OCI-LY1 (cell line): Measurements from ENCODE around the gene TAB2.

Experiments used
- H2AFZ ChIP-seq: fragments of 200-600 bp; sonication (generic), shearing (Covaris generic); 2 replicates; pipeline ENCODE4 v1.6.0; 2014; ENCODE audit warnings: antibody characterized with exemption, mild to moderate bottlenecking, low read length
- H3F3A ChIP-seq: fragments of 200-600 bp; sonication (generic), shearing (Covaris generic); 2 replicates; pipeline ENCODE4 v1.6.0; 2014; ENCODE audit warnings: mild to moderate bottlenecking, antibody characterized with exemption, low read length, moderate library complexity; ENCODE audit not compliant: insufficient read depth
- H3K27ac ChIP-seq: fragments of 200-600 bp; sonication (generic); 2 replicates; pipeline ENCODE4 v1.5.1; 2014; ENCODE audit warnings: low read length, mixed run types, mild to moderate bottlenecking, low read depth; ENCODE audit not compliant: poor library complexity, severe bottlenecking
- H3K27me3 ChIP-seq: fragments of 200-600 bp; sonication (generic); 2 replicates; pipeline ENCODE4 v1.6.0; 2014; ENCODE audit warnings: antibody characterized with exemption, mild to moderate bottlenecking, low read length, moderate library complexity; ENCODE audit not compliant: insufficient read depth
- H3K36me3 ChIP-seq: fragments of 200-600 bp; sonication (generic); 2 replicates; pipeline ENCODE4 v1.6.1; 2014; ENCODE audit warnings: mild to moderate bottlenecking, antibody characterized with exemption, low read length, moderate library complexity, mixed read lengths; ENCODE audit not compliant: insufficient read depth
- H3K4me1 ChIP-seq: fragments of 200-600 bp; sonication (generic); 2 replicates; pipeline ENCODE4 v1.5.1; 2014; ENCODE audit warnings: mild to moderate bottlenecking, low read length, moderate library complexity; ENCODE audit not compliant: insufficient read depth, severe bottlenecking
- H3K4me2 ChIP-seq: fragments of 200-600 bp; sonication (generic), shearing (Covaris generic); 2 replicates; pipeline ENCODE4 v1.6.1; 2014; ENCODE audit warnings: low read length
- H3K4me3 ChIP-seq: fragments of 200-600 bp; sonication (generic); 2 replicates; pipeline ENCODE4 v1.5.1; 2014; ENCODE audit warnings: low read length, low read depth, mild to moderate bottlenecking, mixed read lengths; ENCODE audit not compliant: poor library complexity, severe bottlenecking
- H3K79me2 ChIP-seq: fragments of 200-600 bp; shearing (Covaris generic); 2 replicates; pipeline ENCODE4 v1.6.1; 2016; ENCODE audit warnings: mixed run types, low read length, mixed read lengths; ENCODE audit not compliant: insufficient read depth
- H3K9ac ChIP-seq: fragments of 200-600 bp; sonication (generic), shearing (Covaris generic); 2 replicates; pipeline ENCODE4 v1.6.1; 2014; ENCODE audit warnings: mild to moderate bottlenecking, low read length, mixed read lengths
- H3K9me2 ChIP-seq: fragments of 200-600 bp; sonication (generic), shearing (Covaris generic); 2 replicates; pipeline ENCODE4 v1.6.1; 2014; ENCODE audit warnings: low read depth, mild to moderate bottlenecking, low read length, mixed read lengths
- H3K9me3 ChIP-seq: fragments of 200-600 bp; shearing (Covaris generic); 2 replicates; pipeline ENCODE4 v1.6.1; 2014; ENCODE audit warnings: low read length, mixed read lengths
- H4K20me1 ChIP-seq: fragments of 200-600 bp; sonication (generic), shearing (Covaris generic); 2 replicates; pipeline ENCODE4 v1.6.0; 2016; ENCODE audit warnings: mild to moderate bottlenecking, low read length; ENCODE audit not compliant: insufficient read depth
- EZH2 ChIP-seq: fragments of 200-600 bp; sonication (generic), shearing (Covaris generic); IDR thresholded peaks from 2 replicates; pipeline ENCODE4 v1.8.0; 2017; ENCODE audit warnings: borderline replicate concordance, mixed run types, mild to moderate bottlenecking, antibody characterized with exemption, low read length, moderate library complexity, mixed read lengths
- TF ChIP-seq, protein P1 (sequence below): fragments of 200-600 bp; sonication (generic), shearing (Covaris generic); IDR thresholded peaks from 2 replicates; pipeline ENCODE4 v1.5.1; 2017; ENCODE audit warnings: mild to moderate bottlenecking, antibody characterized with exemption, low read length, moderate library complexity, mixed read lengths

TAB2 gene

DNA sequence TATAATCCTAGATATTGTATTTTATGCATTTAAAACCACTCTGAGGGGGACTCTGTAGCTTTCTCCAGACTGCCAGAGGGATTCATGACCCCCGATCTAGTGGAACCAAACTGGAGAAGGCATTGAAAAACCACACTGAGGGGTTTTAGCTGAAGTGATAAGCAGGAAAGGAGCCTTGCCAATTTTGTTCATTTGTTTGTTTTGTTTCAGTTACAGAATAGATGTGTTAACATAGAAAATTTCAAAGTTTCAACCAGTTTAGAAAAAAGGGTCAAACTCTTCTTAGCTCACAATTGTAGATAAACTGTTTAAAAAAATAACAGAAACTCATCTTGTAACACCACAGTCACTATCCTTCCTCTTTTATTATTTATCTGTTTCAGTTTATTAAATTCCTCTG, 19.8 kb downstream of the TAB2 start:
- no peak for TF ChIP-seq EZH2
- TF ChIP-seq, protein P1, sequence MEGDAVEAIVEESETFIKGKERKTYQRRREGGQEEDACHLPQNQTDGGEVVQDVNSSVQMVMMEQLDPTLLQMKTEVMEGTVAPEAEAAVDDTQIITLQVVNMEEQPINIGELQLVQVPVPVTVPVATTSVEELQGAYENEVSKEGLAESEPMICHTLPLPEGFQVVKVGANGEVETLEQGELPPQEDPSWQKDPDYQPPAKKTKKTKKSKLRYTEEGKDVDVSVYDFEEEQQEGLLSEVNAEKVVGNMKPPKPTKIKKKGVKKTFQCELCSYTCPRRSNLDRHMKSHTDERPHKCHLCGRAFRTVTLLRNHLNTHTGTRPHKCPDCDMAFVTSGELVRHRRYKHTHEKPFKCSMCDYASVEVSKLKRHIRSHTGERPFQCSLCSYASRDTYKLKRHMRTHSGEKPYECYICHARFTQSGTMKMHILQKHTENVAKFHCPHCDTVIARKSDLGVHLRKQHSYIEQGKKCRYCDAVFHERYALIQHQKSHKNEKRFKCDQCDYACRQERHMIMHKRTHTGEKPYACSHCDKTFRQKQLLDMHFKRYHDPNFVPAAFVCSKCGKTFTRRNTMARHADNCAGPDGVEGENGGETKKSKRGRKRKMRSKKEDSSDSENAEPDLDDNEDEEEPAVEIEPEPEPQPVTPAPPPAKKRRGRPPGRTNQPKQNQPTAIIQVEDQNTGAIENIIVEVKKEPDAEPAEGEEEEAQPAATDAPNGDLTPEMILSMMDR = no peak
- H3K4me2 ChIP-seq = no peak overlapping the region; the same call in 1 of the 2 replicates
- H3K27ac ChIP-seq = no peak overlapping the region
- no peak overlapping the region for H3K4me3 ChIP-seq
- 0 out of 2 replicates have a peak, but pooled peaks cover 11% of the 10 kb centered on the region for H4K20me1 ChIP-seq
- H3K36me3 ChIP-seq = no peaks in the 10 kb centered on the region
- no peak overlapping the region for H3K9ac ChIP-seq
- H3K9me3 ChIP-seq = no peaks in the 10 kb centered on the region
- peaks cover 59% of the 10 kb centered on the region for H3K4me1 ChIP-seq
- H2AFZ ChIP-seq = no peak overlapping the region
- no peaks in the 10 kb centered on the region for H3K27me3 ChIP-seq
- no peaks in the 10 kb centered on the region for H3F3A ChIP-seq
- peaks cover 98% of the 10 kb centered on the region for H3K79me2 ChIP-seq
- H3K9me2 ChIP-seq = no peaks in the 10 kb centered on the region

- no peaks in the 10 kb centered on the region for H3K36me3 ChIP-seq
- no peaks in the 10 kb centered on the region for H3F3A ChIP-seq
- TF ChIP-seq, protein P1 = no peak
- TF ChIP-seq EZH2 = no peak
- no peaks in the 10 kb centered on the region for H3K9me2 ChIP-seq
- H3K27ac ChIP-seq = no peak overlapping the region
- no peak overlapping the region for H3K4me3 ChIP-seq
- H3K9ac ChIP-seq = no peak overlapping the region
- H3K4me2 ChIP-seq = no peak overlapping the region
- peaks cover 96% of the 10 kb centered on the region for H3K79me2 ChIP-seq
- no peak overlapping the region for H2AFZ ChIP-seq
- H3K4me1 ChIP-seq = peaks cover 57% of the 10 kb centered on the region
- H4K20me1 ChIP-seq = 0 out of 2 replicates have a peak, but pooled peaks cover 5% of the 10 kb centered on the region
- no peaks in the 10 kb centered on the region for H3K27me3 ChIP-seq
- H3K9me3 ChIP-seq = no peaks in the 10 kb centered on the region
Observed at GRCh38 chr6:149340200-149340599, 22.7 kb downstream of the TAB2 start.

GRCh38 chr6:149342525-149342924, 25.0 kb downstream of the TAB2 start:
- H3K27ac ChIP-seq = no peak overlapping the region
- TF ChIP-seq EZH2 = no peak
- TF ChIP-seq, protein P1 = no peak
- H3K36me3 ChIP-seq = no peaks in the 10 kb centered on the region
- no peaks in the 10 kb centered on the region for H3K9me3 ChIP-seq
- H4K20me1 ChIP-seq = 0 out of 2 replicates have a peak, but pooled peaks cover 5% of the 10 kb centered on the region
- H3K27me3 ChIP-seq = no peaks in the 10 kb centered on the region
- H2AFZ ChIP-seq = no peak overlapping the region
- no peaks in the 10 kb centered on the region for H3F3A ChIP-seq
- no peak overlapping the region for H3K9ac ChIP-seq
- no peak overlapping the region for H3K4me3 ChIP-seq
- no peaks in the 10 kb centered on the region for H3K9me2 ChIP-seq
- peaks cover 34% of the 10 kb centered on the region for H3K4me1 ChIP-seq
- peaks cover 92% of the 10 kb centered on the region for H3K79me2 ChIP-seq
- peak overlapping the region; percentile 4; the same call in 1 of the 2 replicates for H3K4me2 ChIP-seq
